ENCODE results near the gene KLC1. TPM values are rescaled to one million over a fixed set of nuclear protein-coding genes. Genes with fewer than 3 reads are reported as not detected.

KLC1 gene
- total RNA-seq, 1 experiment from 2014 or later, result 121 TPM

GRCh38 chr14:103711516-103712431, 82.8 kb downstream of the KLC1 start:
- ATAC-seq, result no peak

More at GRCh38 chr14:103711516-103712431, 82.8 kb downstream of the KLC1 start:
- H3K4me3 ChIP-seq (replicated peaks in 1 of 2; ENCODE audit: low read depth in 1 of 2, low read length in 2 of 2), result no peak overlapping the region
- ChIA-PET RAD21 (ENCODE audit: low non-redundant PET in 1 of 2, low total read pairs in 2 of 2, uncharacterized antibody in 2 of 2, unreplicated experiment in 2 of 2) (no interaction called here), POLR2A (no interaction called here), CTCF (no interaction called here)
- H3K9me3 ChIP-seq (ENCODE audit: control insufficient read depth in 1 of 2, insufficient read depth in 1 of 2, low read depth in 1 of 2, low read length in 2 of 2), result no peaks in the 10 kb centered on the region
- no peak overlapping the region for H3K4me2 ChIP-seq (ENCODE audit: low read length)
- no peaks in the 10 kb centered on the region for H3K9me2 ChIP-seq (ENCODE audit: insufficient read depth)
- H2AFZ ChIP-seq (ENCODE audit: low read depth, low read length, poor library complexity, severe bottlenecking), result no peak overlapping the region
- intact Hi-C loops (cut with micrococcal nuclease), result no loop called here
- peaks cover 8 to 16% of the 10 kb centered on the region in 2 experiments for H3K4me1 ChIP-seq (ENCODE audit: control insufficient read depth in 1 of 2, insufficient read depth in 2 of 2, low read length in 2 of 2)
- peaks cover 7 to 32% of the 10 kb centered on the region in 2 experiments; a peak in 3 of 4 replicates for H3K36me3 ChIP-seq (ENCODE audit: control insufficient read depth in 1 of 2, insufficient read depth in 2 of 2, low read length in 2 of 2)
- H3K79me2 ChIP-seq (ENCODE audit: insufficient read depth, low read length), result peaks cover 55% of the 10 kb centered on the region
- H4K20me1 ChIP-seq (ENCODE audit: insufficient read depth), result peaks cover 8% of the 10 kb centered on the region; the same call in 1 of the 2 replicates
- H3K9ac ChIP-seq (ENCODE audit: low read length), result no peak overlapping the region
- H3K27me3 ChIP-seq (ENCODE audit: insufficient read depth, low read length), result no peaks in the 10 kb centered on the region
- TF ChIP-seq ZBTB33 (IDR thresholded peaks at IDR 0.05; ENCODE audit: extremely low read depth, insufficient replicate concordance, low read length) (no peak), CBX3 (IDR thresholded peaks at IDR 0.05; ENCODE audit: low read depth) (no peak)
- no peak overlapping the region; the same call in 1 of the 2 replicates for H3K27ac ChIP-seq (ENCODE audit: low read depth, low read length)
- DNase-seq (ENCODE audit: low read depth, low spot score), result no peak
- BruUV-seq (replicated peaks), result no TSS peak

Measured in HCT116 (cell line).